DMS53 treated with DMSO at 0.1 percent for 48 hours (cell line): ENCODE measurements around the gene TOM1L2.

ENCODE experiments used
- DNase-seq: peaks from one replicate; lab custom pipeline; 2025; ENCODE audit not compliant: unreplicated experiment; lab: John Stamatoyannopoulos, UW

Gene TOM1L2

DNA sequence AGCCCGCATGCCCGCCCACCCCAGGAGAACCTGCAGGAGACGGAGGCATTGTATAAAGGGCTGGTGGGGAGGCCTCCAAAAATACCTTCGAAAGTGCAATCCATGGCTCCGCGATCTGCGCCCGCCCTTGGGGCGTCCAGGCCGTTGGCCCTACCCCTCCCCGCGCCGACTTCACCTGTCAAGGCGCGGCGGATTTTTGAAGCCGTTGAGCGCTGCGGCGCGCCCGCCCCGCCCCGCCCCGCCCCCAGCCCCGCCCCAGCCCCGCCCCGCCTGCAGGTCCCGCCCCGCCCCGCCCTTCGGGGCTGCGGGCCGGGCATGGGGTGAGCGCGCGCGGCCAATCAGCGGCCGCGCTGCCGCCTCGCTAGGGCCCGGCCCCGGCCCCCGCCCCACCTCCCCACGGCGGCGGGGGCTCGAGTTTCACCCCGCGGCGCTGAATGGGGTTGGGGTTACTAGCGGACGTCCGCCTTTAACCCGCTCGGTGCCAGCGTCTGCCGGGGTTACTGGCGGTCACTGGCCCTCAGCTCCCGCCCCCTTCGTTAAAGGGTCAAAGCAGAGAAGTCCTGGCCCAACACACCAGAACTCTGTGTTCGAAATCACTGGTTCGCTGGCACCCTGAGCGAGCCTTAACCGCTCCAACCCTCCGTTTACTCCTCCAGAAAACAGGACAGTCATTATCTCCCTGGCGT is 148.6 kb downstream of the TOM1L2 start:
- DNase-seq, result peak; percentile 53

DNA sequence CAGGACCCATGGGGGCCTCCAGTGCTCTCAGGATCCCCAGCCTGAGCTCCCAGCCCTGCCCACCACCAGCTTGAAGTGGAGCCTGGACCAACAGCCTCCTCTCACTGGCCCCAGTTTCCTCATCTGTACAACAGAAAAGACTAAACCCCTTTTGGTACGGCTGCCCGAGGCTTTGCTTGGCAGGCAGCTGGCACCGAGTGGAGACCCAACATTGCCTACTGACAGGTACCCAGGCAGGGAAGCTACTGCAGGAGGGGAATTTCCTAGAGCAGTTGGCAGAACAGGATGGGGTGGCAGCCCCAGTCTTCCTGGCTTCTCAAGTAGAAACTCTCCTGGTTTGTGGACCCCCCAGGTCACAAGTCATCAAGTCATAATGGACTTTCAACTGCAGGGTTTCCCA is 149.6 kb downstream of the TOM1L2 start:
- no peak for DNase-seq

DNA sequence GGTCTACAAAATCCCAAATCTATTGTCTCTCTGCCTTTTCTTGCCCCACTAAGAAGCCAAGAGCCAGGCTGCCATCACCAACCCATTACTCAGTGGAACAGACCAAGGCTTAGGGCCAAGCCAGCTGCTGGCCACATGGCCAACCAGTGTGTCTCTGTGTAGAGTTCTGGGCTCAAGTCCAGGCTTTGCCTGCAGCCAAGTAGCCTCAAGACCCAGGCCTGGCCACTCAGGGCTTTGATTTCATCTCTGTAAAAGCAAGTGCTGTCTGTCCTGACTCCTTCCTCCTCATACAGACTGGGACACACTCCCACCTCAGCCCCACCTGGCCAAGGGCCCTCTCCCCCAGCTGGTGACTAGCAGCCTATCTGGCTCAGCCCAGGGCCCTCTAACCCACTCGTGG is 150.0 kb downstream of the TOM1L2 start:
- DNase-seq, result no peak

DNA sequence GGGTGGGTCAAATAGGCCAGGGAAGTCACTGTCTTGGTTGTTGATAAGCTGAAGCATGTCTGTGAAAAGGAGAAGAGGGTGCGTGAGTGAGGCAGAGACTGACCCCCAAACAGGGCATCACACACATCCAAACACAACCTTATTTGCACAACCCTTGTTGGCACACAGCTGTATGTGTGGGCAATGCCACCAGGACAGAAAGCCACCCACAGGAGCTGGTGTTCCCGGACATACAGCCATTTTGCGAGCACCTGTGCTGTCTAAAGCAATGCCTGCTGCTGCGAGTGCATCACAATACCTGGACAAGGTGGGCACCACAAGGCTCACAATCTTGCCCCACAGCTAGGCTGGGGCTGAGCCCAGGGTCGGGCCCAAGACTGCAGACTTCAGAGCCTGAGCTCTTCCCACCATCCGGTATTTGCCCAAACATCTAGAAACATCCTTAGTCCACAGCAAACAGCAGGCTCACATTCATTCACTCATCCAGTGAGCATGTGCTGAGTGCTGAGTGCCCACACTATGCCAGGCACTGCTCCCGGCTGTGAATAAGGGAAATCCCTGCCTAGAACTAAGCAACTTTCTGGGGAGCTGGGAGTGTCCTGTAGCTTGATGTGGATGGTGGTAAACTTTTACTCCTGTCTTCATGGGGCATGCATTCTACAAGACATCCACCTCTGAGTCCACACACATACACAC is 151.6 kb downstream of the TOM1L2 start:
- DNase-seq, result no peak

DNA sequence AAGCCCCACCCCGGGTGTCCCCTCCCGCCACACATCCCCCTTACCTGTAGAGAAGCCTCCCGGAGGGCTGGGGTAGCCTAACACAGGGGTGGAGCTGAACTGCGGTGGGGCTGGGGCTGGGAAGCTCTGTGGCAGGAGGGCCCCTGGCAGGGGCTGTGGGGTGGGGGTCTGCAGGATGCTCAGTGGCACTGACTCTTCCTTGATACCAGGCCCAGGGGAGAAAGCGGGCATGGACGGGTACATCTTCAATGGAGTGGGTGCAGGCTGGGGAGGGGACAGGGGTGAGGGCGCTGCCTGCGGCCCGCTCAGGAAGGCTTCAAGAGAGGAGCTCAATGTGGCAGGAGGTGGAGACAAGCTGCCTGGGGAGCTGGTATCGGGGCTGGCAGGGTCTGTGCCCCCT is 152.2 kb downstream of the TOM1L2 start:
- no peak for DNase-seq

DNA sequence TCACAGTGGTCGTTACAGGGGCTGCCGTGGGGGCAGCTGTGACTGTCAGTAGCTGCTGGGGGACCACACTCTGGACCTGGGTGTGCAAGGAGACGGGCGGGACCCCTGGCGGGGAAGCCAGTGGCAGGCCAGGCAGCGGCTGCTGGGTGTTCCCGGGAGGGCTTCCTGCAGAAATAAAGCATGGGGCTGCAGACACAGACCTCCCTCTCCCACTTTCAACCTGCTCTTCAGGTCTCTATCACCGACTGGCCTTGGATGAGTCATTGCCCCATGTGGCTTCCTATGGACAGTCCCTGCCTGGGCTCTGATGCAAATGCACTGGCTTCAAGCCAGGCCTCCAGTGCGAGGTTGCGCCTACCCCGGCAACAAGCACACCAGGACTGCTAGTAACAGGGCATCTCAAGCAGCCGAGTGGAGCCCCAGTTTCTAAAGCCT is 152.6 kb downstream of the TOM1L2 start:
- peak; percentile 70 for DNase-seq

DNA sequence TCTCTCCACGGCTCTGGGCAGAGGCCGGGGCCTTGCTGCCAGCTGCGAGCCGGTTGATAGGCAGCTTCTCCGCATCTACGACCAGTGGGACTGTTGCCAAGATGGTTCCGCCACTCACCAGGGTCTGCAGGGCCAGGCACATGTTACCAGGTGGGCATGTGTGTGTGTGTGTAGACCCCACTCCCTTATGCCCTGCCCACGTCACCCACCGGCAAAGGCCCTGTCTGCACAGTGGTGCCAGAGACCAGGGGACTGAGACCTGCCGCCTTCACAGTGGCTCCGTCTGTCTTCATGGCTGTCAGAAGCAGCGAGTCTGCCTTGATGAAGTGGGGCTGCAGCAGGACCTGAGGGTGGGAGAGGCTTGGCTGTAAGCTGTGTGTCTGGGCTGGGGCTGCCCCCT is 153.1 kb downstream of the TOM1L2 start:
- DNase-seq, result no peak

DNA sequence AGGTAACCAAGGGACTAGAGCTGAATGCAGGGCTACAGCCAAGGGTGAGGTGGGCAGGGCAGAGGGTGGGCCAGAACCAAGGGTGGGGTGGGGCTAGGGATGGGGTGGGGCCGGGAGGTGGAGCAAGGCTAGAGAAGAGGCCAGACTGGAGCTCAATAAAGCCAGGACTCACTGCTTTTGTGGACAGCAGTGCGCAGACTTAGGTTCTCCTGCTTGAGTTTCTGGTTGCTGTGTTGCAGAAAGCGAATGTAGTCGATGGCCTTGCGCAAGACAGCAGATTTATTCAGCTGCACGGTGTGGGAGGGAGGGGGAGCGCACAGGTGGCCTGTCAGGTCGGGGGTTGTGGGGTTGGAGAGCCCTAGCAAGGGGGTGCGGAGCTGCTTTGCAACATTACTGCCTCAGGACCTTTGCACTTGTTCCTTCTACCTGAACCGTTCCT is 154.1 kb downstream of the TOM1L2 start:
- no peak for DNase-seq

DNA sequence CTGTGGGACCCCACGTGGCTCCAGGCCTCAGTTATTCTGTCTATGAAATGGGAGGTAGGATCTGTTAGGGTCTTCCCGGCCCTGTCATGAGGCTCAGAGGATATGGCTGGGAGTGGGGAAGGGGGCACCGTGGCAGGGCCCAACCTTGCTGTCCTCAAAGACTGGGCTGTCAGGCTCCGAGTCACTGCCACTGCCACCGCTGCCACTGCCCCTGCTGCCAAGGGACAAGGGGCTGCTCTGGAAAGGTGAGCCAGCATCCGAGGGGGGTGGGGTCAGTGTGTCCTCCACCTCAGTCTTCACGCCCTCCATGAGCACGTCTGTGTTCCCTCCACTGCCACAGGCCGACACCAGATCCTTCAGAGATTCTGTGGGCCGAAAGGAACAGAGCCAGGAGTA is 154.7 kb downstream of the TOM1L2 start:
- no peak for DNase-seq

DNA sequence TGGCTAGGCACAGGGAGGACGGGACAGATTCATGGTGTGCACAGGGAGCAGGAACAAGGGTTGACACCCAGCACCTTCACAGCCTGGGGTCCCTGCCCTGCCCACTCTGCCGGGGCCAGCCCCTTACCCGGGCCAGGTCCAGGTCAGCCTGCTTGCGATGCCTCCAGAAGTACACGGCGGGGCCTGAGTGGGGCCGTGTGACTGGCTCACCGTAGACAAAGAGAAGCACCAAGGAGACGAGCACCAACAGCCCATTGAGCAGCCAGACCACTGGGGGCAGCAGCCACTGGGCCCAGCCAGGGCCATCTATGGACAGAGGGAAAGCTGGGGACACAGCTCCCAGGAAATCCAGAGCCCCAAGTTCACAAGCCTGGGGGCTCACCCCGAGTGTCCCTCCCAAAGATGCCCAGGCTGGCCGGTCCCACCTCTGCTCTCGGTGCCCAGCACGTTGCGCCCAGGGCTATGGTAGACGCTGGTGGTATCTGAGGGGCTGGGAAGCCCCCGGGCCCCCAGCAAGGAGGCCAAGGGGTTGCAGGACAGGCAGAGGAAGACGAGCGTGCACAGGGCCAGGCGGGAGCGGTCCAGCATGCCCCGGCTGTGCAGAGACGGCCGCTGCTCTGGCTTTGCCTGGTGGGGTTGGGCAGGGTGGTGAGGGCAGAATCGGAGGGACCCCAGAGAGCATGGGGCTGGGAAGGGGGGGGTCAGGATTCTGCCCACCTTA is 155.2 kb downstream of the TOM1L2 start:
- no peak for DNase-seq

DNA sequence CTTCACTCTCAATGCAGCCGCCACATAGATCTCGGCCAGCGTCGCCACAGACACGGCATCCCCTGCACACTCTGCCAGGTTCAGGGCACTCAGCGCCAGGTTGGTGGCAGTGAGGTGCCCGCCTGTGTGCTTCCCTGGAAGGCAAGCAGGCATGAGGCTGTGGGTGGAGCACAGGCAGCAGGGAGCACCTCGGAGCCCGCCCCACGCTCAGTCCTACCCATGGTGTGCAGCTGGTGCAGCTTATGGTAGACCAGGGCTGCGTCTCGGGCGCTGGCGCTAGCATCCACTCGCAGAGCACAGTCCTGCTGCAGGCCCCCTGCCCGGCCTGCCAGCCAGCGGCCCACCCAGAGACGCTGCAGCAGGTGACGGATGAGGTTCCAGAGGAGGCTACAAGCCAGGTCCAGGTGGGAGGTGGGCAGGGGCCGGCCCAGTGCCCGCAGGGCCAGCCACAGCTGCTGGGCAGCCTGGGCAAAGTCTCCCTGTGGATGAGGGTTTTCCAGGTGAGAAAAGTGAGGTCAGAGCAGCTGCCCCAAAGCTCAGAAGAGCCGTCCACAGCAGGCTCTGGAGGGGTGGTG is 155.9 kb downstream of the TOM1L2 start:
- DNase-seq, result no peak

DNA sequence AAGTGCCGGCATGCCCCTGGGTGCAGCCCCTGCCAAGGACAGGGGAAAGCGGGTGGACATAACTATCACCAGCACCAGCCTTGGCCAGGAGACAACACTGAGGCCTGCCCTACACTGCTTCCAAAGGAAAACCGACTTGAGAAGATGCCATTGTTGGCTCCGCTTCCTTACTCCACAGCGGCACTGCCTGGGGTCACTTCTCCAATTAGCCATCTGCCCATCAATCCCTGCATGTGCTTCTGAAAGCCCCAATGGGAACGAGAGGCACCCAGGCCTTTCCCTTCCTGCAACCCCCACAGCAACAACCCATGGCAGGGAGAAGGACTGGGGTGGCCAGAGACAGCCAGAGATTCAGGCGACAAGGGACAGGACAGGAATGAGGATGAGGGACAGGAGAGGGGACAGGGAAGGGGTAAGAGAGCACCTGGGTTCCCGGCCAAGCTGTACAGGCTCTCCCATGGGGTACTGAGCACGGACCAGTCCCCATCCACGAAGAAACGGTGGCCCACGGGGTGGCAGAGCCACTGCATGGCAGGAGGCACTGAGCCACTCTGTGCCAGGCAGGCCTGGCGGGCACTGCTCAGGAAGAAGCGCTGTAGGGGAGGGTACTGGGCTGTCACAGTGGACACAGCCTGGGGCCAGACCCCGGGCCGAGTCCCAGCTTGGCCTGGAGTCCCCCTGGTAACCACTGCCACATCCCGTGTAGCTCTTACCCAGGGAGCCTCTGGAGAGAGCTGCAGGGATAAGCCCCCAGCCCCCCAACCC is 156.6 kb downstream of the TOM1L2 start:
- no peak for DNase-seq

DNA sequence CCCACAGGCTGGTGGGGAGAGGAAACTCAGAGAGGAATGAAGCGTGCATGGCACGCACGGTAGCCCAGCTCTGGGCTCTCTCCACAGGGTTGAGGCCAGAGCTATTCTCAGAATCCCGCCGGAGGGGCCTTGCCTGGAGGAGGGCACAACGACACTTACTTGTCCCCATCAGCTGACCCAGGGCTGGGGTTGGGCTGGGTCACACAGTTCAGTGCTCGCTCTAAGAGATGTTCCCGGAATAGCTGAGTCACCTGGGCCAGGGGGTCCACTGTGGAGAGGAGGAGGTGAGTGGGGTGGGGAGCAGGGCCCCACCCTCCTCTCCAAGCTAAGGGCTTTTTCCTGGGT is 157.2 kb downstream of the TOM1L2 start:
- no peak for DNase-seq

DNA sequence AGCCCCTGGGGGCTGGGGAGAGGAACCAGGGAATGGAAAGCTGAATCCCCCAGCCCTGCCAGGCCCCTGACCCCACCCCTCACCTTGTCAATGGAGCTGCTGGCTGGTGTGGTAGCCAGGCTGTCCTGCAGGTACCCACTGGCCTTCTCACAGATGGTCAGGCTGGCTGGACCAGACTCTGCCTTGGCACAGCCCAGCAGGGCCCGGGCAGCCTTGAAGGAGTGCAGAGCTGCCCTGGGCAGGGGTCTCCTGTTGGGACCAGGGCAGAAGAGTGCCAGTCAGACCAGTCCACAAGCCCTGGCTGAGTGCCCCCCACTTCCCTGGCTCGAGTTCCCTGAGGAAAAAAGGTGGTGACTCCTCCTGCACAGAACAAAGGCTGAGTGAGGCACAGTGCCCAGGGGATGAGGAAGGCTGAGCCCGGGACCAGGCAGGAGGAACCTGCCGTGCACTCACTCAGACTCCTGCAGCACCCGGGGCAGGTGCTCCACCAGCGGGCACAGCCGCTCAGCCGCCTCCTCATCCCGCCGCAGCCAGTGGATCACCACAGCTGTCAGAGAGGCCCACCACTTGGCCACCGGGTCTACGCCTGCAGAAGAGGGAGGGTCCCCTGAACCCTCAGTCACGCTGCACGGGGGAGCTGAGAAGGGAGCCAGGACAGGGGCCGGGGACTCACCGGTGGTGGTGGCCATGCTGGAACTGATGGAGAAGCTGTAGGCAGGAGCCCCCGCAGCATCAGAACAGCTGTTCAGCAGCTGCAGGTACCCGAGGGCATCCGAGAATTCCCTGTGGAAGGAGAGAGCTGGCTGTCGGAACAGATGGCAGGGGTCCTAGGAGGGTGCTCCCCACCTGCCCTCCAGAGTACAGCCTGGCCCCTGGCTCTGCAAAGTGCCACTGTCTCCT is 157.8 kb downstream of the TOM1L2 start:
- no peak for DNase-seq

DNA sequence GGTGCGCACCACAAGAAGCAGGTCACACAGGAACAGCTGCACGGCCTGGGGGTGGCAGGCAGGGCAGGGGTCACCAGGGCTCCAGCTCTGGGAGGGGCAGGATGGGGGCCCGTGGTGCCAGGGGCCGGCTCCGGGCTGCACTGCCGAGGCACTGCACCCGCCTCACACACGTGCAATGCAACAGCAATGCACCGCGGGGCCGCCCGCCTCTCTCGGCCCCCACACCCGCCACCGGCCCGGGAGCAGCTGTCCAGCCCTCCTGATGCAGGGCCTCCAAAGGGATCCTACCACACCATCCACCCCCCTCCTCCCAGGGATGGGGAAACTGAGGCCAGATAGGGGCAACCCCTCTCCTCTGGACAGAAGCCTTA is 158.5 kb downstream of the TOM1L2 start:
- DNase-seq, result no peak

DNA sequence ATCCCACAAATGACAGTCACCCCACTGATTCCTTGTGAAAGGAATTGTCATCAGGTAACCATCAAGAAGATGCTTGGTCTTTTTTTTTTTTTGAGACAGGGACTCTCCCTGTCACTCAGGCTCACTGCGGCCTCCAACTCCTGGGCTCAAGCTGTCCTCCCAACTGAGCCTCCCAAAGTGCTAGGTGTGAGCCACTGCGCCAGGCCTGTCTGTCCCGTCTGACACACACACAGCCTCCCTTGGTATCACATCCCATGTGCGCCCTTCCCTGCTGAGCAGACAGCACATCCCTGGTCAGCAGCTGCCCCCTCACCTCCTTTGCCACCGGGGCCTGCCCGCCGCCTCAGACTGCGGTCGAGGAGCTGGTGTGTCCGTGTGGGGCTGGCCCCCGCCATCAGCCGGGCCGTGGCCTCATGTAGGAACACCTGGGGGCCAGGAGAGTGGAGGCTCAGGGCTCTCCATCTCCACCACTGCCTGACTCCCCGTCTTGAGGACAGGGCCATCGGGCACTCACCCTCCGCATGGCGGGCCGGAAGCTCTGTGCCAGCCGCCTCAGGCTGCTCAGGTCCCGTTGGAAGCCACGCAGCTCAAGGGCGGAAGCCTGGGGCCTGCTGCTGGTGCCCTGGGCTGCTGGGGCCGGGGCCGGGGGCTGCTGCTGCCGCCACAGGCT is 159.0 kb downstream of the TOM1L2 start:
- DNase-seq, result no peak

DNA sequence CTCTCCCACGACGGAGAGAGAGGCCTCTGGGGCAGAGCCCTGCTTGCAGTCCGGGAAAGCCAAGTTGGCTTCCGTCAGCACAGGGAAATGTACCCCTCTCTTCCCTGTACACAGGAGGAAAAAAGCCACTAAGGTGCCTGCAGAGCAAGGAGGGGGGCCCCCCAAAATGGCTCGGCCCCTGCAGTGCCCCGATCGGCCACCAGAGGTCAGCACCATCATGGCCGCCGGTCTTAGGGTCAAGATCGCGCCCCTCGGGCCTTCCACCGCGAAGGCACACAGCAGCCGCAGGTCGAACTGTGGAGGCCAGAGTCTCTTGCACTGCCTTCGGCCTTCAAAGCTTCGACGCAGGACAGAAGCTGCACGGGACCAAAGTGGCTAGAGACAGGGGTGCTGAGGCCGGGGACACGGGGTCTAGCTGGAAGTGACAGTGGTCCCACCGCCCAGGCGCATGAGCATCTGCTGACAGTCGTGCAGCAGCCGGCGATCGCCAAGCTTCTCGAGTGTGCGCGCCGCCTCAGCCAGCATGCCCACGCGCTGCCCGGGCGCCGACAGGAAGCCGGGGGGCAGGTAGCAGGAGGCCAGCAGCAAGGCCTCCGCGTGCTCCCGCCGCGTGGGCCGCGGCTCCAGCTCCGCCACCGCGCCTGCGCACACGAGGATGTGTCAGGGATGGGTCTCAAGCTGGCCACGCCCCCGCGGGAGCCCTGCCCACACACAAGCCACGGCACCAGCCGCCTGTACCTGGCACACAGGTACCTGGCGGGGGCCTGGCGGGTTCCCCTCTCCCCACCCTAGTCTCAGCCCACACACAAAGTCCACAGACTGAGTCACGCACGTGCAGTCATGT is 159.8 kb downstream of the TOM1L2 start:
- DNase-seq, result peak; percentile 14

DNA sequence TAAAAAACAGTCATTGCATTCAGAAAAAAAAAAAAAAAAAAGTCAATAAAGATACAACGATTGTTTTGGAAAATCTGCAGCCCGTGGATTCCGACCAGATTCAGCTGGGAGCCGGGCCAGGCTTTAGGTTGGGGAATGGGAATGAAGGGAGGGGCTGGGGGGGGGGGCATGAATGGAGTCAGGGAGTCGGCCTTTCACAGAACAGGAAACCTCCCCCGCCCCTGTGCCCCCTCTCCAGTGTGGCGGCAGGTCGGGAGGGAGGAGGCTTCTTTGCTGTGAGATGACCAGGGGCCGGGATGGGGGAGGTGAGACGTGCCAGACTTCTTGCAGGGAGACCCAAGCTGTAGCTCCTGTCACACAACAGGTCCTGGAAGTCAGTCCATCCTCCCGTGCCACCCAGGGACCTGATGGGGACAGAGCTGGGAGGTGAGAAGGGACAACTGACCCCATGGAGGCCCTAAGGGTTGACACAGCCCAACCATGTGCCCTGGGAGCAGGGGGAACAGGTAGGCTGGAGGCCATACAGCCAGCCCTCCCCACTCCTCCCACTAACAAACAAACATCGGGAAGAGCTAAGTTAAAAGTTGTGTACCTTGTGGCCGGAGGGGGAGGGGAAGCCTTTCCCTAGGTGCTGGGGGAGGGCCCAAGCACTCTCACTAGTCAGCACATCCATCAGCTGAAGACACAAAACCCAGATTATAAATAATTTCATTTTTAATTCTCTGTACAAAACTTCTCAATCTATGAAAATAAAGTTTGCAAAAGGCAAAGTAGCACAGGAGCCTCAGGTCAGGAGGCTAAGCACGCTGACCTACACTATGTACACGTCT is 160.6 kb downstream of the TOM1L2 start:
- no peak for DNase-seq
